HG02610 (cell line): ENCODE data around the gene FOXC2.
"Not testable (repeated sequence)": the region's sequence is repeated elsewhere in the genome, so short reads cannot be mapped to it uniquely, and the experiment has no call there.

ENCODE experiments used
- ATAC-seq: cut with Tn5 transposase; IDR thresholded peaks from one replicate; pipeline ENCODE4 v1.9.1; 2021; ENCODE audit warnings: mild to moderate bottlenecking, moderate library complexity; ENCODE audit not compliant: unreplicated experiment

The FOXC2 gene

DNA sequence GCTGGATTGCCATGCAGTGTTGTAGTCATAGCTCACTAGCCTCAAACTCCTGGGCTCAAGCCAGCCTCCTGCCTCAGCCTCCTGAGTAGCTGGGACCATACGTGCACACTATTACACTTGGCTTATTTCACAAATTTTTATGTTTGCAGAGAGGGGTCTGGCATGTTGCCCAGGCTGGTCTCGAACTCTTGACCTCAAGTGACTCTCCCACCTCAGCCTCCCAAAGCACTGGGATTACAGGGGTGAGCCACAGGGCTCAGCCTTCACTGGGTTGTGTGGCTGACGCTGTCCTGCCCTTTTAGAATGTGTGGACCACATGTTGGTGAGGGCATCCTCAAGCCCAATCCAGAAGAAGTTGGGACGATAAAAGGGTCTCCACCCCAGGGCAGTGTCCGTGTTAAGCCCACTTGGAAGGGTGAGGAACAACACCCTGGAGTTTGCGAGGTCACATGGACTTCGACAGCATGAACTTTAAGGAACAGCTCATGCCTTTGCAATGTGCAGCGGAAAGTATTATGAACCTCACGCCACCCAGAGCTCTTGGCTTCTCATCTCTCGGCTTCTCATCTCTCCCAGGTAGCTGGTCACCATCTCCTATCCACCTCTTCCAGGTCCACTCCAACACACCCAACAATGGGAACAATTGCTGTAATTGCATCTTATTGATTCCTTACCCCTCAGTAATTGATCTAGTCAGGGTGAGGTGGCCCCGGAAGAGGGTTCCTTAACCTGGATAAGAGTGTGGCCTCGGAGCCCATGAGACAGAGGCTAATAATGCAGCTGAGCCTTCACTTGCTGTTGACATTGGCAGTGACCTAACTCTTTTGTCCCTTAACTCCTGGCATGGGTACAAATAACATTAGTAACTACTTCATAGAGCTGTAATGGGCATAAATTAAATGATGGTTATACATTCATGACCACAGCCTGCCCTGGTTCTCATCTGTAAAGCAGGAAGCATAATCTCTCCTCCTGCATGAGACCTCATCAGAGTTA is 18.4 kb downstream of the FOXC2 start:
- no peak for ATAC-seq

DNA sequence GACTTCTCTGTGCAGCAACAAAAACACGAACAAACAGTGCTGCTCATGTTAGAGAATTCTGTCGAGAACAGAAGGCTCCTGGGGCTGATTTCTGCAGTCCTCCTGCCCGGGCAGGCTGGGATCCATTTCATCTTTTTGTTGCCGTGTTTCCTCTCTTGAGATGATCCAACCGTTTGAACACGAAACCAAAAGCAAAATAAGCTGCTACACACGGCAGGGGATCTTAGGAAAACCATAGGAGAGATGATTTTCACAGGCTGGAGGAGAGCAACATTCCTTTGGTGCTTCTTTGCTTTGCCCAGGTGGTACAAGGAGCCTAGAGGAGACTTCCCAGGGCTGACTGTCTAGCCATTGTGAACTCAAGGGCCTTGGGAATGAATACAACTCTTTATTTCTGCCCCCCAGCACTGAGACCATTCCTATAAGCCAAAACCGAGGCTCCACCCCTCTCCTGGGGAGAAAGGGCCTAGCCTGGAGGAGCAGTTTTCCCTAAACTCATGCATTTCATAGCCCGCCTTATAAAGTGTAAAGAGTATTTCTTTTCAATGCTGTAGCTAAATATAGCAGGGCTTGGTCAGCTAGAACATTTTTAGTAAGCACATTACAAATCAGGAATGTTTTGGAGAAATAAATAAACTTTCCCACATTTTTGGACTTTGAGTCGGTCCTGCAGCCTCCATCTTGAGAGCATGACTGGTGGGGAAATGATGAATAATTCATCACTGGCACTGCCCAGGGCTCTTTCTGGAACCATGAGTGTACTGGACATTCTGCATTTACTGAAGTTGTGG is 19.4 kb downstream of the FOXC2 start:
- ATAC-seq = no peak

DNA sequence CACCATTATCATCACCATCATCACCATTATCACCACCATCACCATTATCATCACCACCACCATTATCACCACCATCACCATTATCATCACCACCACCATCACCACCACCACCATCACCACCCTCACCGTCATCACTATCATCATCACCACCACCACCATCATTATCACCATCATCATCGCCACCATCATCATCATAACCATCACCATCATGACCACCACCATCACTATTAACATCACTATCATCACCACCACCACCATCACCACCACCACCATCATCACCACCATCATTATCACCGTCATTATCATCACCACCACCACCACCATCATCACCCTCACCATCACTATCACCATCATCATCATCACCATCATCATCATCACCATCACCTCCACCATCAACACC is 20.9 kb downstream of the FOXC2 start:
- ATAC-seq = no peak

- ATAC-seq = not testable (repeated sequence)
Observed at GRCh38 chr16:86587955-86588354, 21.3 kb downstream of the FOXC2 start.

DNA sequence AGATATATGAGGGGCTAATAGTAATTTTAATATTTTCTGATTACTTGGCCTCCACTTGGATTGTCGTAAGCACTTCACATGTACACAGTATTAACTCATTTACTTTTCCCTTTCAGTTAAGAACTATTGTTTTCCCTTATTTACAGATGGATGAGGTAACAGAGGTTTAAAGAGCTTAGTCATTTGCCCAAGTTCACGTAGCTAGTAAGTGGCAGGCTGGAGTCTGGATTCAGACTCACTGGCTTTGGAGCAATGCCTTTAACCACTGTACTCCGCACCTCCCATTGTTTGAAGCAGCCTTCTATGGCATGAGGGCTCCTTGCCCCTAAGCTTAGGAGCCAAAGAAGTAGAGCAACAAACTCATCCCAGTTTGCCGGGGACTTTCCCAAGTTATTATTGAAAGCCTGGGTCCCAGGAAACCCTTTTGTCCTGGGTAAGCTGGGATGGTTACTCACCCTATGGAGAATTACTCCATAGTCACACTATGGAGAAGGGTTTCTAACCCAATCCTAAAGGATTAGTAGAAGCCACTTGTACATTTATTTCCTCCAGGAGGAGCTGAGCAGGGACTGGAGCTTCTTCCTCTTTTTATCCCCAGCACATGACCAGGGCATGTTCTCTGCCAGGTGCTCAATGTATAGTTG is 24.0 kb downstream of the FOXC2 start:
- no peak for ATAC-seq

DNA sequence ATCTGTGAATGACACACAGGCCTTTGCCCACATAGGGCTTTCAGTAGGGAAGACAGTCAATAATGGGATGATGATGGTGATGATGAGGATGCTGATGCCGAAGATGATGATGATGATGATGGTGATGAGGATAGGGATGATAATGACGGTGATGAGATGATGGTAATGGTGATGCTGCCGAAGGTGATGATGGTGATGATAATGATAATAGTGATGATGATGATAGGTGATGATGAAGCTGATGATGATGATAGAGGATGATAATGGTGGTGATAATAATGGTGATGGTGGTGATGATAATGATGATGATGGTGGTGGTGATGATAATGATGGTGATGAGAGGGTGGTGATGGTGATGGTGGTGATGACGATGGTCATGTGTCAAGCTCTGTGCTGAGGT is 24.6 kb downstream of the FOXC2 start:
- no peak for ATAC-seq

DNA sequence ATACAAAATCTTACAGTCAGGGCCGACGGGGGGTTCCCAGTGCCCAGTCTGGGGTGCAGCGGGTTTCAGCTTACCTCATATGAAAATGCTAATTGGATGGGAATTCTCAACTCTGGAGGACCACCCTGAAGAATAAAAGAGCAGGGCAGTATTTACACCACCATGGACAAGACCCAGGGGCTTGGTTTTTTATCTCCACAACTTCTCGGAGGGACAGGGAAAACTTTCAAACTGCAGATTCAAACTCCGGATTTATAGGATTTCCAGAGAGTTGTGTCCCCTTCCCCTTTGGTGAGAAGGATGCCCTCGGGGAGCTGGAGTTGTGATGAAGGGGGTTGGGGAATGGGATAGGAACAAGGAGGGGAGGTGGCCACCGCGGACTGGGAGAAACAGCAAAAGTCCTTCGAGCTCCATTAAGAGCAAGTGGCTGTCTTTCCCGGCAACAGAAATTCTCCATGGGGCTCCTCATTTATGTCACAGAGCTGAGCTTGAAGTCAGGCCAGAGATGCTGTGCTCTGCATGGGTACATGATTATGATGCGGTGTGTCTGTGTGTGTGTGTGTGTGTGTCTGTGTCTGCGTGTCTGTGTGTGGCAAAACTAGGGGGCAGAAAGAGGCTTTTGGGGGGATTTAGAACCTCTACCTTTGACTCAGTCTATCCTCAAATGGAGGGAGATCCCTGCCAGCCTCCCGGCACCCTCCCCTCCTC is 27.4 kb downstream of the FOXC2 start:
- no peak for ATAC-seq

GRCh38 chr16:86594721-86595120 is 28.1 kb downstream of the FOXC2 start:
- ATAC-seq = no peak

GRCh38 chr16:86595983-86596605 is 29.5 kb downstream of the FOXC2 start:
- ATAC-seq = no peak

DNA sequence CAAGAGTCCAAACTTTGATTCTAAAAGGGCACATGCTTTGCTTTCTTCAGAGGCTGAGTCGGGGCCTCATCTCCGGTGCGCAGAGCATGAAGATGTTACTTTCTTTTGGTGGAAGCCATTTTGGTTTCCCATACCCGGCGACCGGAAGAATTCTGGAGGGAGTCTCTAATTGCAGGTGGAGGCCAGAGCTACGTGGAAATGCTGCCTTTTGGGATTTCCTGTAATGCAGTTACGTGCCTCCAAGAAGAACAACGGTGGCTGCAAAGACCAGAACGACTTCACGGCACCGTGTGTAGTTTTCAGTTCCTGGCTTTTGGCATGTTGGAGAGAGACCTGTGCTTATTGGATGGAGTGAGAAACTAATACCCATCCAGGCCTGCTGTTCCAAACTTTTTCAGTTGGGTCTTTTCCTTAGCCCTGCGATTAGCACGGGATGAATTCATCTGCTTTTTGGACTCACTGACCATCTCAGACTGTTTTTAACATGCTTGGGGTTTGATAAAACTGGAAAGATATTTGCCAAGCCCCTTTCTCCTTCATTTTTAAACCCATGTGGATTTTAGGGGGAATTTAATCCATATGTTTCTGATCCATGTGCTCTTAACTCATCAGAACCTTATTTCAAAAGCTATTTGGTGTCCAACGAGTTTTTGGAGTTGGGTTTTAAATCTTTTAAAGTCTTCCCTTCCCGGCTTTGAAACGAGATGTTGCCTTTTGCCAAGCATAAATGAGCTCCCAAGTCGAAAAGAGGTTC is 30.7 kb downstream of the FOXC2 start:
- ATAC-seq = no peak

DNA sequence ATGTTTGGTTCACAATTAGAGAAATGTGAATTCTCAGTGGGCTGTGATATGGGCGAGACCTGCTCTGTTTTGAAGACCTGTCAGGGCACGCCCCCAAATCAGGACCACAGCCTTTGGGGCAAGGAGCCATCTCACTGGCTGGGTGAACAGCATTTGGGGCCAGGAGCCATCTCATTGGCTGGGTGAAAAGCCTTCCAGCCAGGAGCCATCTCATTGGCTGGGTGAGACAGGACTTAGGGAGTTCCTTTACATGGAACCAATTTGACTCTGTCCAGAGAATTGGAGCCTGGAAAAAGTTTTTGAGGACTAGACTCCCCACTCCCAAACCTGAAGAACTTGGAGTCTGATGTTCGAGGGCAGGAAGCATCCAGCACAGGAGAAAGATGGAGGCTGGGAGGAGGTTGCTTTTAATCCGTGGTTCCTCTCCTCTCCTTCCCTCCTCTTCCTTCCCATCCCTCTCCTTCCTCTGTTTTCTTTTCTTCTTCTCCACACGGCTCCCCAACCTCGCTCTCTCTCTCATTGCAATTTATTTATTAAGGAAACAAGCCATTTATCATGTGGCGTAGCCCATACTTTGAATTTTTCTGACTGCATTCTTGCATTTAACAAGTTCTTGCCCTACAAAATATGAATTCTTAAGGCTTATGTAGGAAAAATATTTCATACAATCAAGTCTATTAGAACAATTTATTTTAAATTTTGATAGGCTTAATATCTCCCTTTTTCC is 31.4 kb downstream of the FOXC2 start:
- no peak for ATAC-seq

DNA sequence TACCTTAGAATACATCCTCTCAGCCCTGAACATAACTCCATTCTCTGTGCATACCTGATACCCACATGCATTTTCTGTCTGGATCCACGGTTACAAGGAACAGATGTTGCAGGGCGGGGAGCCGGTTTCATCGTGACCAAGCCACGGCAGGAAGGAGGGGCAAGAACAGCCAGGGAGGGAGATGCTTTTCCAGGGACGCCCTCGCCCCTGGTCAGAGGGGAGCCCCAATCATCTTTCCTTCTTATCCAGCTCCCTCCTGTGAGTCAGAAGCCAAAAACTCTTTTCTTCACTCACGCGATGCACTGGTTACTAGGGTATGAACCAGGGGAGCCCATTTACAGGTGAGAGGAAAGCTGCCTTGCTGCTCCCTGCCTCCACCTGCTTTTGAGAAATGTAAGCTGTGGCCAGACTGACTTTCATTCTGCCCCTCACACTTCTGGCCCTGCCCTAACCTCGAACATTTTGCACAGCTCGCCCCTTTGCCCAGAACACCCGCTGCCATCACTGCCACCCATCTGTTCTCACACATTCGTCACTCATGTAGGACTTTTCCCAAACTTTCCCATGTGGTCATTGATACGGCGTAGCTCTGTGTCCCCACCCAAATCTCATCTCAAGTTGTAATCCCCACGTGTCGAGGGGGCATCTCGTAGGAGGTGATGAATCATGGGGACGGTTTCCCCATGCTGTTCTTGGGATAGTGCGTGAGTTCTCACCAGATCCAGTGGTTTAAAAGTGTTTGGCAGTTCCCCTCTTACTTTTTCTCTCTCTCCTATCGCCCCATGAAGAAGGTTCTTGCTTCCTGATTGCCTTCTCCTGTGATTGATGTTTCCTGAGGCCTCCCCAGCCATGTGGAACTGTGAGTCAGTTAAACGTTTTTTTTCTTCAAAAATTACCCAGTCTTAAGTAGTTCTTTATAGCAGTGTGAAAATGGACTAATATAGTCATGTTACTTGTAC is 32.3 kb downstream of the FOXC2 start:
- ATAC-seq = no peak

GRCh38 chr16:86601356-86601755 is 34.7 kb downstream of the FOXC2 start:
- no peak for ATAC-seq

DNA sequence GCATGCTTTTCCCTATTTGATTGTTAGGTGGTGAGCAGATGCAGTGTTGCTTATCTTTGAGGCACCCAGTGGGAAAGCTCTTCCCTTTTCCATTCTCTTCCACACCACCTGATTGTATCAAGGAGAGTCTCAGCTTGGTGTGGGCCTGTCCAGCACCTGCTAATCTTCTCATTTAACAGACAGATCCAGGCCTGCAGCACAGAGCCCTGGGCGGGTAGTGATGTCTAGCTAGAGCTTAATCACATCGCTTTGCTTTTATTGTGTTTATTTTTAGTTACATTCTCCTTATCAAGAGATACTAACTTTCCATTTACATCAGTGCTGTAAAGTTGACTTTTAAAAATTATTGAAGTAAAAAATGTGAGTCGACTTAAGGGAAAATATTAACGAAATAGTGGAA is 35.9 kb downstream of the FOXC2 start:
- ATAC-seq = no peak

GRCh38 chr16:86604436-86605193 is 38.0 kb downstream of the FOXC2 start:
- ATAC-seq = no peak

- no peak for ATAC-seq
Observed at GRCh38 chr16:86605950-86606349, 39.3 kb downstream of the FOXC2 start.

DNA sequence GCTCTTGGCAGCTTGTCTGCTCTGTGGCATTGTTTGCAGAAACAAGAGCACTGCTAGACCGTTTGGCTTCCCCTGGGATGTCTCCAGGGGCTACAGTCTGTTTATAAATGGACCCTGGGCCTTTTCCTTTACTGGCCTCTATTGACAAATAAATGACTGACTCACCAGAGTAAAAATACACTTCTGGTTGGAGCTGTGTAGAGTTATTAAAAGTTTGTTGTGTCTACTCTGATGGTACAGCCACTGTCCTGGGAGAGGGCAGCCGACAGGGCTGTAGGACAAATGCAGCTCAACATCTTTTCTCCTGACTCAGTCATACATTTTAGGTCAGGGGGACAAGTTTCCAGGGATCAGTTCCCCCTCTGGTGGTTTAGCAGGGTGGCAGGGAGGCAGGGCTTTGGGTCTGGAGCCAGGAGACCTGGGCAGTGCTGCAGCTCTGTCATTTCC is 41.7 kb downstream of the FOXC2 start:
- no peak for ATAC-seq
